ENCODE measurements around the gene SCRT2.

Gene SCRT2

GRCh38 chr20:676315-676937, 824 bp upstream of the SCRT2 start:
- DNase-seq (ENCODE audit: insufficient read length, low spot score) (no peak), FAIRE-seq (no peak)
- TF ChIP-seq SPI1 (IDR thresholded peaks at IDR 0.05; ENCODE audit: low read depth, low read length) (peak; percentile 86), POU2F2 (IDR thresholded peaks at IDR 0.05; ENCODE audit: low read depth, low read length) (no peak)

- DNase-seq (ENCODE audit: insufficient read length, low spot score) (no peak), FAIRE-seq (no peak)
- TF ChIP-seq TAF1 (IDR thresholded peaks at IDR 0.05; ENCODE audit: low read depth, low read length) (no peak), PAX5 (IDR thresholded peaks at IDR 0.05; ENCODE audit: insufficient read depth, low read length, severe bottlenecking) (no peak), POU2F2 (IDR thresholded peaks at IDR 0.05; ENCODE audit: low read depth, low read length) (no peak), POLR2AphosphoS5 (IDR thresholded peaks at IDR 0.05; ENCODE audit: low read depth, low read length) (no peak), SPI1 (IDR thresholded peaks at IDR 0.05; ENCODE audit: low read depth, low read length) (no peak), POLR2A (IDR thresholded peaks at IDR 0.05; ENCODE audit: low read depth, low read length) (no peak)
Observed at GRCh38 chr20:675033-675452, 559 bp downstream of the SCRT2 start.

GRCh38 chr20:673603-674001, 2.0 kb downstream of the SCRT2 start:
- FAIRE-seq (no peak), DNase-seq (ENCODE audit: insufficient read length, low spot score) (no peak)
- TF ChIP-seq POU2F2 (IDR thresholded peaks at IDR 0.05; ENCODE audit: low read depth, low read length), result no peak
- TF ChIP-seq SPI1 (IDR thresholded peaks at IDR 0.05; ENCODE audit: low read depth, low read length), result no peak

GRCh38 chr20:672963-673602, 2.5 kb downstream of the SCRT2 start:
- no peak for FAIRE-seq
- DNase-seq (ENCODE audit: insufficient read length, low spot score), result no peak
- TF ChIP-seq POLR2A (IDR thresholded peaks at IDR 0.05; ENCODE audit: low read depth, low read length) (no peak), POLR2AphosphoS5 (IDR thresholded peaks at IDR 0.05; ENCODE audit: low read depth, low read length) (no peak), SPI1 (IDR thresholded peaks at IDR 0.05; ENCODE audit: low read depth, low read length) (no peak), POU2F2 (IDR thresholded peaks at IDR 0.05; ENCODE audit: low read depth, low read length) (no peak), TAF1 (IDR thresholded peaks at IDR 0.05; ENCODE audit: low read depth, low read length) (no peak), PAX5 (IDR thresholded peaks at IDR 0.05; ENCODE audit: insufficient read depth, low read length, severe bottlenecking) (no peak)

GRCh38 chr20:671252-672030, 4.2 kb downstream of the SCRT2 start:
- no peak for FAIRE-seq
- no peak for DNase-seq (ENCODE audit: insufficient read length, low spot score)
- TF ChIP-seq PAX5 (IDR thresholded peaks at IDR 0.05; ENCODE audit: insufficient read depth, low read length, severe bottlenecking) (no peak), POU2F2 (IDR thresholded peaks at IDR 0.05; ENCODE audit: low read depth, low read length) (no peak), SPI1 (IDR thresholded peaks at IDR 0.05; ENCODE audit: low read depth, low read length) (no peak), TAF1 (IDR thresholded peaks at IDR 0.05; ENCODE audit: low read depth, low read length) (no peak), POLR2A (IDR thresholded peaks at IDR 0.05; ENCODE audit: low read depth, low read length) (no peak), POLR2AphosphoS5 (IDR thresholded peaks at IDR 0.05; ENCODE audit: low read depth, low read length) (no peak)

GRCh38 chr20:669573-669972, 6.0 kb downstream of the SCRT2 start:
- DNase-seq (ENCODE audit: insufficient read length, low spot score) (no peak), FAIRE-seq (no peak)
- TF ChIP-seq TAF1 (IDR thresholded peaks at IDR 0.05; ENCODE audit: low read depth, low read length) (no peak), POLR2A (IDR thresholded peaks at IDR 0.05; ENCODE audit: low read depth, low read length) (no peak), POU2F2 (IDR thresholded peaks at IDR 0.05; ENCODE audit: low read depth, low read length) (no peak), PAX5 (IDR thresholded peaks at IDR 0.05; ENCODE audit: insufficient read depth, low read length, severe bottlenecking) (no peak), POLR2AphosphoS5 (IDR thresholded peaks at IDR 0.05; ENCODE audit: low read depth, low read length) (no peak), SPI1 (IDR thresholded peaks at IDR 0.05; ENCODE audit: low read depth, low read length) (no peak)

GRCh38 chr20:668638-669037, 7.0 kb downstream of the SCRT2 start:
- FAIRE-seq (no peak), DNase-seq (ENCODE audit: insufficient read length, low spot score) (no peak)
- TF ChIP-seq POLR2AphosphoS5 (IDR thresholded peaks at IDR 0.05; ENCODE audit: low read depth, low read length), result no peak
- no peak for TF ChIP-seq SPI1 (IDR thresholded peaks at IDR 0.05; ENCODE audit: low read depth, low read length)
- TF ChIP-seq POU2F2 (IDR thresholded peaks at IDR 0.05; ENCODE audit: low read depth, low read length), result no peak

GRCh38 chr20:668050-668449, 7.6 kb downstream of the SCRT2 start:
- FAIRE-seq (no peak), DNase-seq (ENCODE audit: insufficient read length, low spot score) (no peak)
- no peak for TF ChIP-seq POLR2A (IDR thresholded peaks at IDR 0.05; ENCODE audit: low read depth, low read length)

- FAIRE-seq, result peak; percentile 74
- TF ChIP-seq PAX5 (IDR thresholded peaks at IDR 0.05; ENCODE audit: insufficient read depth, low read length, severe bottlenecking), result no peak
- TF ChIP-seq POU2F2 (IDR thresholded peaks at IDR 0.05; ENCODE audit: low read depth, low read length), result no peak
- TF ChIP-seq POLR2AphosphoS5 (IDR thresholded peaks at IDR 0.05; ENCODE audit: low read depth, low read length), result no peak
- no peak for TF ChIP-seq POLR2A (IDR thresholded peaks at IDR 0.05; ENCODE audit: low read depth, low read length)
- no peak for TF ChIP-seq SPI1 (IDR thresholded peaks at IDR 0.05; ENCODE audit: low read depth, low read length)
- no peak for TF ChIP-seq TAF1 (IDR thresholded peaks at IDR 0.05; ENCODE audit: low read depth, low read length)
- no peak for DNase-seq (ENCODE audit: insufficient read length, low spot score)
Observed at GRCh38 chr20:667351-668034, 8.1 kb downstream of the SCRT2 start.

- DNase-seq (ENCODE audit: insufficient read length, low spot score) (no peak), FAIRE-seq (no peak)
- TF ChIP-seq POLR2A (IDR thresholded peaks at IDR 0.05; ENCODE audit: low read depth, low read length) (no peak), SPI1 (IDR thresholded peaks at IDR 0.05; ENCODE audit: low read depth, low read length) (no peak), POLR2AphosphoS5 (IDR thresholded peaks at IDR 0.05; ENCODE audit: low read depth, low read length) (no peak), POU2F2 (IDR thresholded peaks at IDR 0.05; ENCODE audit: low read depth, low read length) (no peak), TAF1 (IDR thresholded peaks at IDR 0.05; ENCODE audit: low read depth, low read length) (no peak), PAX5 (IDR thresholded peaks at IDR 0.05; ENCODE audit: insufficient read depth, low read length, severe bottlenecking) (no peak)
Observed at GRCh38 chr20:666877-667276, 8.7 kb downstream of the SCRT2 start.

Measured in GM12891 (cell line).